ENCODE results near the gene DPY19L2.
"Not testable (repeated sequence)": the region's sequence is repeated elsewhere in the genome, so short reads cannot be mapped to it uniquely, and the experiment has no call there.

- not testable (repeated sequence) for TF ChIP-seq CTCF (IDR thresholded peaks at IDR 0.05); JUN (IDR thresholded peaks at IDR 0.05); PBX3 (IDR thresholded peaks at IDR 0.05); KDM5A (IDR thresholded peaks at IDR 0.05); MYC (IDR thresholded peaks at IDR 0.05; ENCODE audit: borderline replicate concordance, low read length); SMC3 (IDR thresholded peaks at IDR 0.05); POLR2A (IDR thresholded peaks at IDR 0.05; ENCODE audit: low read length); RFX5 (IDR thresholded peaks at IDR 0.05); NFE2L2 (conservative IDR thresholded peaks at IDR 0.05; ENCODE audit: low read length); CBX2 (IDR thresholded peaks at IDR 0.05; ENCODE audit: borderline replicate concordance, low read depth); BHLHE40 (IDR thresholded peaks at IDR 0.05; ENCODE audit: low read depth, low read length)
Observed at GRCh38 chr12:63669936-63670335, 1.6 kb upstream of the DPY19L2 start.

All from A549 (cell line).